Stimulated activated memory B cell treated with anti-CD40 and anti-IgM and Interleukin-4, amounts not matched to agents 10 μg/mL and 1 μg/mL and 100 μg/mL, for 72 hours (primary cell): Measurements from ENCODE around the gene TRIM39.
"Not testable (repeated sequence)": the region's sequence is repeated elsewhere in the genome, so short reads cannot be mapped to it uniquely, and the experiment has no call there.

ENCODE experiments used
- ATAC-seq: fragments of 150-1000 bp; cut with Tn5 transposase; 2 replicates; pipeline ENCODE4 v1.10.0; 2021
- H3K27ac Mint-ChIP-seq: one replicate; pipeline ENCODE4 v1.8.0; 2022; ENCODE audit warnings: mild to moderate bottlenecking, mixed read lengths
- H3K27me3 Mint-ChIP-seq: one replicate; pipeline ENCODE4 v1.8.0; 2022; ENCODE audit warnings: mixed read lengths
- H3K36me3 Mint-ChIP-seq: one replicate; pipeline ENCODE4 v1.8.0; 2022; ENCODE audit warnings: mixed read lengths
- H3K4me1 Mint-ChIP-seq: one replicate; pipeline ENCODE4 v1.8.0; 2022; ENCODE audit warnings: mixed read lengths
- H3K4me3 Mint-ChIP-seq: one replicate; pipeline ENCODE4 v1.8.0; 2022; ENCODE audit warnings: mild to moderate bottlenecking, moderate library complexity, mixed read lengths
- H3K9me3 Mint-ChIP-seq: one replicate; pipeline ENCODE4 v1.8.0; 2022; ENCODE audit warnings: mixed read lengths

TRIM39 gene

DNA sequence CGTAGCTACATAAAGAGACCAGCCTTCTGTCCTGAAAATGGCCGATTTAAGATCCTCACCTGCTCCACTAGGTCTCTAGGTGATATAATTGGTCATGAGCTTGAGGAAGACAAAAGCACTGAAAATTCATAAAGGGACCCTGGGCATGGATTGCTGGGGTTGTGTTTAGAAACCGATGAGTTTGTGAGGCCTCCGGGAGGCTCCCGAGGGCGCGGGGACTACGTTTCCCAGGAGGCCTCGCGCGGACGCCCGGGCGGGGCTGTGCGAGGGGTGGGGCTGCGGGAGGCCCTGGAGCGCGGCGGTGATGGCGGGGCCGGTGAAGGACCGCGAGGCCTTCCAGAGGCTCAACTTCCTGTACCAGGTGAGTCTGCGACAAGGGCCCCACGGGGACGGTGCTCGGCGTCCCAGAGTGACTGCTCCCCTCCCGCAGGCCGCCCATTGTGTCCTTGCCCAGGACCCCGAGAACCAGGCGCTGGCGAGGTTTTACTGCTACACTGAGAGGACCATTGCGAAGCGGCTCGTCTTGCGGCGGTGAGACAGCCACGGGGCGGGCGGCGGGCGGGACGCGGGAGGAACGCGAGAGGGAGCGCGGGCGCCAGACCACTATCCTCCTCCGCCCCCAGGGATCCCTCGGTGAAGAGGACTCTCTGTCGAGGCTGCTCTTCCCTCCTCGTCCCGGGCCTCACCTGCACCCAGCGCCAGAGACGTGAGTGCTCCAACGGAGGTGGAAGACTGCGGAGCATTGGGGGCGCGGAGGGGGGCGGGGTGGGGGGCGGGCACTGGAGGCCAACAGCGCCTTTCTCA lies 18.3 kb downstream of the TRIM39 start, which contains the start of gene RPP21:
Gene RPP21 (plus strand): TSS at position 289 of the 804 bp plus-strand sequence. CDS start 16 bp downstream, at position 305.
- ATAC-seq, result peak; percentile 99
- no peaks in the 10 kb centered on the region for H3K27me3 Mint-ChIP-seq
- H3K4me3 Mint-ChIP-seq, result peak within 1 kb of the TSS; percentile 88
- H3K4me1 Mint-ChIP-seq, result peaks cover 34% of the 10 kb centered on the region
- peak within 1 kb of the TSS; percentile 85 for H3K27ac Mint-ChIP-seq
- H3K9me3 Mint-ChIP-seq, result no peaks in the 10 kb centered on the region
- H3K36me3 Mint-ChIP-seq, result peaks cover 36% of the 10 kb centered on the region

DNA sequence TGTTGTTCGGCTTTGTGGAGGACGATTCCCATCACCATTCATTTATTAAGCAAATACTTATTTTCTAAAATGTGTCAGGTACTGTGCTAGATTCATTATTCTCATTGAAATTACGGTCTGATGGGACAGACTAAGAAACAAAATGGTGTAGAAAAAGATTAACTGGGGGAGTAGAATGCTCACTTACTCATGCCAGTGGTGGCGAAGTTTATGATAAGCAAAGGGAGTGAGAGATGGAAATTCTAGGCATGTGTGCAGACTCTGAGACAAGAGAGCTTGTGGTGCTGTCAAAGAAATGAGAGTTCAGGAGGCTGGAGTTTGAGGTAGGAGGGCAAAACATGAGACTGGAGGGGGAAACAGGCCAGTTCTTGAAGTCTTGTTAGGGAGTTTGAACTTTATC lies 19.1 kb downstream of the TRIM39 start:
- H3K27ac Mint-ChIP-seq, result peak overlapping the region; percentile 85
- no peak for ATAC-seq
- no peaks in the 10 kb centered on the region for H3K27me3 Mint-ChIP-seq
- H3K36me3 Mint-ChIP-seq, result peaks cover 28% of the 10 kb centered on the region
- H3K9me3 Mint-ChIP-seq, result no peaks in the 10 kb centered on the region
- peaks cover 42% of the 10 kb centered on the region for H3K4me1 Mint-ChIP-seq
- peak overlapping the region; percentile 88 for H3K4me3 Mint-ChIP-seq

DNA sequence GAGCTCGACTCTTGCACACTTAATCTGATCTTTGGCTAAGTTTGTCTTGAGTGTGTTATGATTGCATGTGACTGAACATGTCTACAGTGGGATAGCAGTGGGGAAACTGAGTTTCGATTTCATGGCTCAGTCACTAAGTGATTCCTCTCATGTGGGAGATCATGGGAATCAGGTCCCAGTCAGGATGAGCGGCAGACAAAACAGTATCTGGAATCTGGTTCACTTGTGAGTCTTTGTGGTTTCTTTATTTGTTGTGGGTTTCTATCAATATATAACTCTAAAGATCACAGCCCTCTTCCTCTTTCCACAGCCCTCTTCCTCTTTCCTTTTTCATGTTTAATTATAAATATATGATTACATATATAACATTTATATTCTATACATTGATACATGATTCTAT lies 22.2 kb downstream of the TRIM39 start:
- H3K27me3 Mint-ChIP-seq, result no peaks in the 10 kb centered on the region
- peaks cover 47% of the 10 kb centered on the region for H3K4me1 Mint-ChIP-seq
- H3K27ac Mint-ChIP-seq, result peak overlapping the region; percentile 20
- H3K9me3 Mint-ChIP-seq, result no peaks in the 10 kb centered on the region
- peak overlapping the region; percentile 22 for H3K4me3 Mint-ChIP-seq
- H3K36me3 Mint-ChIP-seq, result peaks cover 11% of the 10 kb centered on the region
- no peak for ATAC-seq

DNA sequence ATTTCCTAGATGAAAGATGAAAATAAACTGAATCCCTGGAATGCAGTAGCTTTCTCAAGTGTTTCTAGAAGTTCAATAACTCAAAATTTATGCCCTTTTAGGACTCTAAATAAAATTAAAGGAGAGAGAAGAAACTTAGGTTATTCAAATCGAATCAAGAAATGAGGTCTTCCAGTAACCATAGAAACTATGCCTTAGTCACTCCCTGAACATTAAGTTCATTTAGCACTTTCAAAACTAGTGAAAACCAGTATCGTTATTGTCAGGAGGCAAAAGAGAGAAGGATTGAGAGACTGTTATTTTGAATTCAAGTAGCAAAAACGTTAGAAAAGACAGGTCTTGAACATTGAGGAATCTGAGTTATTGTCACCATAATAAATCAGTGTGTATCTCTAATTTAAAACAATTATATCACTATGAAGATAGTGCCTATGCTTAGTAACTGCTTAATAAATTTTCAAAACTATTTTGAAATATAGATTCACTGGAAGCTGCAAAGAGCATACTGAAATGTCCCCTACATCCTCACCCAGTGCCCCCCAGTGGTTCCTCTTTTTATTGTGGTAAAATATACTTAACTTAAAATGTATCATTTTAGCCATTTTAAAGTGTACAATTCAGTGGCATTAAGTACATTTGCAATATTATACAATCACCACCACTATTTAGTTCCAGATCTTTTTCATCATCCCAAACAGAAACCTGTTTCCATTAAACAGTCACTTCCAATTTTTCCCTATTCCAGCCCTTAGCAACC lies 22.9 kb downstream of the TRIM39 start:
- Mint-ChIP-seq H3K36me3 (peaks cover 11% of the 10 kb centered on the region), H3K9me3 (no peaks in the 10 kb centered on the region), H3K4me3 (no peak overlapping the region), H3K4me1 (peaks cover 44% of the 10 kb centered on the region), H3K27ac (peak overlapping the region; percentile 20), H3K27me3 (no peaks in the 10 kb centered on the region)
- no peak for ATAC-seq

DNA sequence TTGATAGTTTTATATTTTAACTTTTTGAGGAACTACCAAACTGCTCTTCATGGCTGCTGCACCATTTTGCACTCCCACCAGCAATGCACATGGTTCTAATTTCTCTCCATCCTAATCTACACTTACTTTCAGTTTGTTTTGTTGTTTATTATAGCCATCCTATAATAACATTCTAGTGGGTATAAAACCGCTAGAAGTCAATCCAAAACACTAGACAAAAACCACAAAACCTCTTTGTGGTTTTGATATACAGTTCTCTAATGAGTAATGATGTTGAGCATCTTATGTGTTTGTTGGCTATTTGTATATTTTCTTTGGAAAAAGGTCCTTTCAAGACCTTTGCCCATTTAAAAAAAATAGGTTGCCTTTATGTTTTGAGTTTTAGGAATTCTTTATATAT lies 23.8 kb downstream of the TRIM39 start:
- no peak for ATAC-seq
- H3K4me1 Mint-ChIP-seq, result peaks cover 40% of the 10 kb centered on the region
- H3K9me3 Mint-ChIP-seq, result no peaks in the 10 kb centered on the region
- H3K27me3 Mint-ChIP-seq, result no peaks in the 10 kb centered on the region
- no peak overlapping the region for H3K27ac Mint-ChIP-seq
- H3K36me3 Mint-ChIP-seq, result peaks cover 11% of the 10 kb centered on the region
- no peak overlapping the region for H3K4me3 Mint-ChIP-seq

DNA sequence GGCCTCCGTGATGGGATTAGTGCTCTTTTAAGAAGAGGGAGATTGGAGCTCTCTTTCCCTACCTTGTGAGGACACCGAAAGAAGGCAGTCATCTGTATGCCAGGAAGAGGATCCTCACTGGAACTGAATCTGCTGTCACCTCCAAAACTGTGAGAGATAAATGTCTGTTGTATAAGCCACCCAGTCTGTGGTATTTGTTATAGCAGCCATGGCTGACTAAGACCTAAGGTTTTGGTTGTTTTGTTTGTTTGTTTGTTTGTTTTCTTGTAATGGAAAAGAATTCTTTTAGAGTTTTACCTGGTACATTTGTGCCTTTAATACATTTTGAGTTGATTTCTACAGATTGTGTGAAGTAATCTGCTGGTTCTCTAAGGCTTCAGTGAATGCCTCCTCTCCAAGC lies 25.8 kb downstream of the TRIM39 start:
- Mint-ChIP-seq H3K27me3 (peaks cover 10% of the 10 kb centered on the region), H3K4me3 (no peak overlapping the region)
- ATAC-seq, result no peak

DNA sequence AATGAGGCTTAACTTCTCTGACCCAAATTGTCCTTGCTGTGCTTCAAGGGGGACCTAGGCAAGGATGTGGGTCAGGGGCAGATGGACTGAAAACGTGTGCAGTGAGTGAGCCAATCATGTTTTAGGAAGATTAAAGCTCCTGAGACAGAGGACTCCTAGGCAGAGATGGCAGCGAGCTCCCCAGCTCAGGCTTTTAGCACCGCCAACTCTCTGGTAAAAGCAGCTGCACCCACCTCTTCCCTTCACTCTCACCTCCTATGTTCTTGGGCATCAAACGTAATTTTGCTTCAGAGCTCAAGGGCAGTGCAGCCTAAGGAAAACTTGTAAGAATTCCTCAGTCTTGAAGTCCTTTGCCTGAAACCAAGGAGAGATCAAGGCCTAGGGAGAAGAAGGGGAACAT lies 28.6 kb downstream of the TRIM39 start:
- H3K4me1 Mint-ChIP-seq, result peaks cover 22% of the 10 kb centered on the region
- no peak overlapping the region for H3K4me3 Mint-ChIP-seq
- H3K27ac Mint-ChIP-seq, result no peak overlapping the region
- no peaks in the 10 kb centered on the region for H3K36me3 Mint-ChIP-seq
- no peaks in the 10 kb centered on the region for H3K9me3 Mint-ChIP-seq
- peaks cover 33% of the 10 kb centered on the region for H3K27me3 Mint-ChIP-seq
- ATAC-seq, result no peak

More for the DNA sequence above, 25.8 kb downstream of the TRIM39 start:
- Mint-ChIP-seq H3K36me3 (no peaks in the 10 kb centered on the region), H3K4me1 (peaks cover 36% of the 10 kb centered on the region), H3K9me3 (no peaks in the 10 kb centered on the region), H3K27ac (no peak overlapping the region)

DNA sequence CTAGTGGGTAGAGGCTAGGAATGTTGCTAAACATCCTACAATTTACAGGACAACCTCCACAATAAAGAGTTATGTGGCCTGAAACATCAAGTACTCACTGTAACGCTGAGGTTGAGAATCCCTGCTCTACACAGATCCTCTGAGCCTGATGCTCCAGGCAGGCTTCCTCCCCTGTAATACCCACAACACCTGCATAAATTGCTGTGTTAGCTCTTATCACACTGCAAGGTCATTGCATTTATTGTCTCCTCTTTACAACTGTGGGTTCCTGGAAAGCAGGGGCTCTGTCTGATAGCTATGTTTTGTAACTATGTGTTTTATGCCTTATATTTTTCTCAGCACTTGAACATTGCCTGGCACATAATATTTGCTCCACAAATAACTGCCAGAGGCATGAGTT lies 29.8 kb downstream of the TRIM39 start:
- Mint-ChIP-seq H3K36me3 (no peaks in the 10 kb centered on the region), H3K4me1 (peaks cover 11% of the 10 kb centered on the region), H3K4me3 (no peak overlapping the region), H3K27ac (no peak overlapping the region), H3K9me3 (no peaks in the 10 kb centered on the region), H3K27me3 (peaks cover 45% of the 10 kb centered on the region)
- ATAC-seq, result no peak

DNA sequence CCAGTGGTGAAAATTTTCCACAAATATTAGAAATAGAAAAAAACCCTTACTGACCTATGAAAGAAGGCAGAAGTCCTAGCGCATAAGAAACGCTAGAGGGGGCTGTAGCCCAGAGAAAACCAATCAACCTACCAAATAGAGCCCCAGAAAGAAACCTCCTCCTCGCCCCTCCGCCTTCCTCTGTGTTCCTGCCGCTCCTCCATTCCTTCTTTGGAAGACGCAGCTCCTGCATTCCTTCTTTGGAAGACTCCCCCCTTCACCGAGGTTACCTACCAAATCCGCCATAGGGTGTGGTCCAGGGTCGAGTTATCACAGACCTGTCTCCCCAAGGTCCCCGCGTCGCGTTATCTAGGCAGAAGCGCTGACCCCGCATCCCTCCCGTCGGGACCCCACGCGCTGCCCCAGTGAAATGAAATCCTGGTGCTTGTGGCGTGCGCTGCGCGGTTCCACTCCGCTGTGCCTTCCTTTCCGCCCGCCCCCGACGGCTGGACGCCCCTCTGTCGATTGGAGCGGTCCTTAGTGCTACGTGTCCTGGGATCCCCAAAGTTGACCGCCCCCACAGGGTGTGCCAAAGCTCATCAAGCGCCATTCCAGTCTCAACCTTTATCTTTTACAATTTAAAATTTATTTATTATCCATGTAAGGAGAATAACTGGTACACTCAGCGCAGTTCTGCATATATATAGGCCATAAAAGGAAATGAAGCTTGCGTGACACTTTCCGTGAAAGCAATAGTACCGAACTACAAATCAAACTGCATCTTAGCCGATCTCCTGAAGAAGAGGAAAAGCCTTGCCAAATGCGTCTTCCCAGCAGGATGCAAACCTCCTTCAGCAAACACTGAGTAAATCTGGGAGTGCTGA lies 31.2 kb downstream of the TRIM39 start:
- peak; percentile 72 for ATAC-seq
- Mint-ChIP-seq H3K4me1 (peaks cover 11% of the 10 kb centered on the region), H3K27me3 (peaks cover 55% of the 10 kb centered on the region), H3K9me3 (peaks cover 4% of the 10 kb centered on the region), H3K27ac (no peak overlapping the region), H3K4me3 (peak overlapping the region; percentile 79), H3K36me3 (no peaks in the 10 kb centered on the region)

DNA sequence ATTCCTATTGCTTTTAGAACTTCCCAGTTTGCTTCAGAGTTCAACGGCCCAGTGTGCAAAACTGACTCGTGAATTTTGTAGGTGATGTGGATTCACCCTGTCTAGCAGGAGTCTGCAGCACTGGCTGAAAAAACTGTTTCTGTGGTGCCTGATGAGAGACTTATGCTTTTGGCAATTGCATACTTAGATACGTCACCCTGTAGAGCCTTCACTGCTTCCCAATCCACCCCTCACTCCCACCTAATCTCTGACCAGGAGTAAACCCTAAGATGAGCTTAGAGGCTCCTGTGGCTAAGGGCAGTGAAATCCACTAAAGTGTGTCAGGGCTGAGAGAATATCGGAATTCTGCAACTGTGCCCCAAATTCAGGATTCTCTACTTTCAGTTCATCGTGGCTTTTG lies 32.5 kb downstream of the TRIM39 start:
- no peak overlapping the region for H3K4me3 Mint-ChIP-seq
- H3K36me3 Mint-ChIP-seq, result no peaks in the 10 kb centered on the region
- H3K27me3 Mint-ChIP-seq, result peaks cover 55% of the 10 kb centered on the region
- peaks cover 4% of the 10 kb centered on the region for H3K9me3 Mint-ChIP-seq
- peaks cover 11% of the 10 kb centered on the region for H3K4me1 Mint-ChIP-seq
- no peak for ATAC-seq
- no peak overlapping the region for H3K27ac Mint-ChIP-seq

DNA sequence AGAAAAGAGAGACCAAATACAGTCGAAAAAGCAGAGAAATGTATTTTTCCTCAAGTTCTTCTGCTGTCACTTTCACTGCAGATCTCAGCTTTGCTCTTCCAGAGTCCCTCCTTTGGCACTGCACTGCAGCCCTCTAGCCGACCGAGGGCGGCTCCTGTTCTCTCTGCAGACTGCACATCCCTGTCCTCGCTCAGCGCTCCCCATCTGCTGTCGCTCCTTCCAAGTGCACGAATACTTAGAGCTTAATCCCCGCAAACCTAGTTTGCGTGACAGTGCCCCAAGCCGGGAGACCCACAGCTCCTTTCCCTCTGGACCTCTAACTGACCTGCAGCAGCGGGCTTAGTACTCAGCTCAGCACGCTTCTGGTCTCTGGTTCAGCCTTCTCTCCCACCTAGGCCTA lies 33.4 kb downstream of the TRIM39 start:
- Mint-ChIP-seq H3K27ac (no peak overlapping the region), H3K4me1 (peaks cover 11% of the 10 kb centered on the region), H3K27me3 (peaks cover 55% of the 10 kb centered on the region), H3K9me3 (peaks cover 4% of the 10 kb centered on the region), H3K36me3 (no peaks in the 10 kb centered on the region), H3K4me3 (no peak overlapping the region)
- no peak for ATAC-seq

DNA sequence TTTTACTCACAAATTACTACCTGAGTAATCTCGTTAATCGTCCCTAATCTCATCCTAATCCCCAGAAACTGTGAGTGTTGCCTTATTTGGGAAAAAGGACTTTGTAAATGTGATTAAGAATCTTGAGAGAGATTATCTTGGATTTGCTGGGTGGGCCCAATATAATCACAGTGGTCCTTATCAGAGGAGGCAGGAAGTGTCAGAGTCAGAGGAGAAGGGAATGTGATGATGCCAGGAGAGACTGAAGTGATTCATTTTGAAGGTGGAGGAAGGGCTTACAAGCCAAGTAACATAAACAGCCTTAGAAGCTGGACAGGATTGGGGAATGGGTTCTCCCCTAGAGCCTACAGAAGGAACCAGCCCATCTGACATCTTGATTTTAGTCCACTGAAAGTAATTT lies 34.9 kb downstream of the TRIM39 start:
- Mint-ChIP-seq H3K4me1 (peaks cover 11% of the 10 kb centered on the region), H3K4me3 (no peak overlapping the region), H3K36me3 (no peaks in the 10 kb centered on the region), H3K9me3 (peaks cover 4% of the 10 kb centered on the region), H3K27ac (no peak overlapping the region), H3K27me3 (peaks cover 67% of the 10 kb centered on the region)
- no peak for ATAC-seq

DNA sequence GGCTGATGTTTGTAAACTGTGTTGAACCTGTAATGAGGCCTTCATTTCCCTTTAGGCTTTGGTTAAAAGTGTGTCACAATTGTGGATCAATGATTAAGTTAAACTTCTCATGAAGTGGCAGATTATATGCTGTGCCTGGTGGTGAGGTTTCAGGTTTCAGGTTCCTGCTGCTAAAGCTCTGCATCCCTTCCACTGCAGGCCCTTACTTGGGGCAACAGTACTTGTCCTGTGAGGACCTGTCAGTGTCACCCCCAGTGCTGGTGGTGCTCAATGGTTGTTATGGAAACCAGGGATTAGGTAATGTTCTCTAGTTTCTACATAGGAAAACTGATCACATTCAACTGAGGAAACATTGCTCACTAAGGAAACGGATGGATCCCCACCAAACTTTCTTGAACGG lies 36.7 kb downstream of the TRIM39 start:
- H3K36me3 Mint-ChIP-seq, result no peaks in the 10 kb centered on the region
- H3K27ac Mint-ChIP-seq, result no peak overlapping the region
- H3K4me1 Mint-ChIP-seq, result no peaks in the 10 kb centered on the region
- ATAC-seq, result no peak
- no peak overlapping the region for H3K4me3 Mint-ChIP-seq
- H3K9me3 Mint-ChIP-seq, result peaks cover 4% of the 10 kb centered on the region
- peaks cover 60% of the 10 kb centered on the region for H3K27me3 Mint-ChIP-seq

DNA sequence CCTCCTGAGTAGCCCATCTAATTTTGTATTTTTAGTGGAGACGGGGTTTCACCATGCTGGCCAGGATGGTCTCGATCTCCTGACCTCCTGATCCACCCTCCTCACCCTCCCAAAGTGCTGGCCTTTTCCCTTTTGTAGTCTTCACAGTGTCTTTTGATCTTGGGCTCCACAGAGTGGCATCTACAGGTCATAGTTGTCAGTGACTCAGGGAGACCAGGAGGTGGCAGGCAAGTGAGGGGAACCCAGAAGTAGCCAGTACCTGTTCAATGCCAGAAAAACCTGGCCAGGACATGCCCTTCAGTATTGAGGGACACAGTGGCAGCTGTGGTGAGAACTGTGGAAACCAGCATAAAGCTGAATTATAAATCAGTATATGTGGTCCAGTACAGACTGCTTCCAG lies 37.9 kb downstream of the TRIM39 start:
- ATAC-seq, result peak; percentile 51
- Mint-ChIP-seq H3K9me3 (peaks cover 7% of the 10 kb centered on the region), H3K27me3 (peaks cover 64% of the 10 kb centered on the region), H3K4me1 (no peaks in the 10 kb centered on the region), H3K27ac (no peak overlapping the region), H3K36me3 (no peaks in the 10 kb centered on the region), H3K4me3 (no peak overlapping the region)

DNA sequence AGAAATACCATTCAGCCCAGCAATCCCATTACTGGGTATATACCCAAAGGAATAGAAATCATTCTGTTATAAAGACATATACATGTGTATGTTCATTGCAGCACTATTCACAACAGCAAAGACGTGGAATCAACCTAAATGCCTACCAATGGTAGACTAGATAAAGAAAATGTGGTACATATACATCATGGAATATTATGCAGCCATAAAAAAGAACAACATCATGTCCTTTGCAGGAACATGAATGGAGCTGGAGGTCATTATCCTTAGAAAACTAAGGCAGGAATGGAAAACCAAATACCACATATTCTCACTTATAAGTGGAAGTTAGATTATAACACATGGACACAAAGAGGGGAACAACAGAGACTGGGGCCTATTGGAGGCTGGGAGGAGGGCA lies 42.6 kb downstream of the TRIM39 start:
- not testable (repeated sequence) for H3K27ac Mint-ChIP-seq, ATAC-seq, H3K9me3 Mint-ChIP-seq, H3K4me3 Mint-ChIP-seq, H3K4me1 Mint-ChIP-seq, H3K36me3 Mint-ChIP-seq
- peaks cover 55% of the 10 kb centered on the region for H3K27me3 Mint-ChIP-seq
